Endothelial cell of umbilical vein (primary cell): ENCODE results near the gene GPR17. TPM values are rescaled to one million over a fixed set of nuclear protein-coding genes. Genes with fewer than 3 reads are reported as not detected.

ENCODE experiments used
- BruUV-seq: library from RNA; stranded (reverse); fragments of 400-500 nt; replicated peaks from 2 replicates; lab custom pipeline; 2021; lab: Mats Ljungman, UMichigan
- CTCF ChIA-PET: fragments of 300-600, 350-600 bp; sonication (Branson Sonifier 250); formaldehyde crosslinking; loops from one replicate; lab custom pipeline; 2021; ENCODE audit warnings: antibody characterized with exemption, inconsistent platforms; lab: Charles Lee
- POLR2A ChIA-PET: fragments of 300-600, 350-600 bp; sonication (Branson Sonifier 250); formaldehyde crosslinking; loops from one replicate; lab custom pipeline; 2021; ENCODE audit warnings: antibody characterized with exemption, inconsistent platforms; lab: Charles Lee
- DNase-seq: peaks from one replicate; pipeline ENCODE4 v3.0.0-alpha.2; 2011; ENCODE audit warnings: low read depth, low spot score
- FAIRE-seq: peaks from 2 replicates; lab custom pipeline; 2011; peaks lifted over from hg19 to GRCh38; lab: Jason Lieb, UNC
- H2AFZ ChIP-seq: 2 replicates; pipeline ENCODE4 v1.6.0; 2012; ENCODE audit warnings: low read depth, low read length, control low read depth, inconsistent platforms
- H3K27ac ChIP-seq: 2 replicates; pipeline ENCODE4 v1.5.1; 2011; ENCODE audit warnings: low read depth, mild to moderate bottlenecking, control low read depth, low read length, moderate library complexity; ENCODE audit not compliant: insufficient read depth
- H3K27me3 ChIP-seq, 2 experiments: 2 replicates each; pipeline versions ENCODE4 v1.6.0 to v1.6.1; 2011; ENCODE audit warnings: low read length in 2 of 2, mixed read lengths in 1 of 2; ENCODE audit not compliant: control insufficient read depth in 2 of 2, insufficient read depth in 2 of 2
- H3K36me3 ChIP-seq, 2 experiments: 2 replicates in 1 of 2; 3 replicates in 1 of 2; pipeline ENCODE4 v1.5.1; 2011; ENCODE audit warnings: low read length in 2 of 2, mild to moderate bottlenecking in 1 of 2, moderate library complexity in 1 of 2; ENCODE audit not compliant: control insufficient read depth in 2 of 2, insufficient read depth in 2 of 2; ENCODE audit errors: extremely low read depth in 1 of 2
- H3K4me1 ChIP-seq: 3 replicates; pipeline ENCODE4 v1.5.1; 2011; ENCODE audit warnings: mild to moderate bottlenecking, low read length; ENCODE audit not compliant: control insufficient read depth, insufficient read depth; ENCODE audit errors: extremely low read depth
- H3K4me2 ChIP-seq: 2 replicates; pipeline ENCODE4 v1.6.1; 2011; ENCODE audit warnings: low read length, control low read depth, mixed read lengths; ENCODE audit not compliant: insufficient read depth
- H3K4me3 ChIP-seq, 3 experiments: fragments of 200-600 bp in 1 of 3; sonication (generic), shearing (Covaris generic) in 1 of 3; replicated peaks in 1 of 3; 2 replicates each; pipeline ENCODE4 v1.5.1; 2011 to 2016; ENCODE audit warnings: control low read depth in 3 of 3, low read length in 3 of 3, mild to moderate bottlenecking in 2 of 3, inconsistent platforms in 1 of 3, low read depth in 1 of 3, moderate library complexity in 1 of 3; ENCODE audit not compliant: insufficient read depth in 1 of 3
- H3K79me2 ChIP-seq: 2 replicates; pipeline ENCODE4 v1.6.0; 2012; ENCODE audit warnings: low read length, inconsistent platforms; ENCODE audit not compliant: control insufficient read depth, insufficient read depth
- H3K9ac ChIP-seq: replicated peaks from 2 replicates; pipeline ENCODE3; 2011; ENCODE audit warnings: low read length, control low read depth; ENCODE audit not compliant: insufficient read depth; ENCODE audit errors: extremely low read depth
- H3K9me1 ChIP-seq: replicated peaks from 3 replicates; pipeline ENCODE4 v1.6.0; 2011; ENCODE audit warnings: mild to moderate bottlenecking, low read length; ENCODE audit not compliant: control insufficient read depth, insufficient read depth; ENCODE audit errors: extremely low read depth
- H3K9me3 ChIP-seq: replicated peaks from 2 replicates; pipeline ENCODE4 v1.5.1; 2012; ENCODE audit warnings: low read length, inconsistent platforms; ENCODE audit not compliant: control insufficient read depth, insufficient read depth
- H4K20me1 ChIP-seq: replicated peaks from 2 replicates; pipeline ENCODE3; 2011; ENCODE audit warnings: mild to moderate bottlenecking, low read length; ENCODE audit not compliant: control insufficient read depth, insufficient read depth; ENCODE audit errors: extremely low read depth
- EZH2 ChIP-seq: IDR thresholded peaks from 2 replicates; pipeline ENCODE4 v1.6.1; 2012; ENCODE audit warnings: borderline replicate concordance, low read depth, mild to moderate bottlenecking, moderate library complexity, low read length, inconsistent platforms; ENCODE audit not compliant: severe bottlenecking
- FOS ChIP-seq: IDR thresholded peaks from 2 replicates; pipeline ENCODE4 v1.6.1; 2011; ENCODE audit warnings: mild to moderate bottlenecking, low read length, moderate library complexity, borderline replicate concordance; ENCODE audit not compliant: insufficient read depth
- GATA2 ChIP-seq: IDR thresholded peaks from 2 replicates; pipeline ENCODE4 v1.7.0; 2011; ENCODE audit warnings: low read depth, mild to moderate bottlenecking, moderate library complexity, mixed read lengths, low read length; ENCODE audit not compliant: insufficient read length, insufficient read depth
- JUN ChIP-seq: IDR thresholded peaks from 2 replicates; pipeline ENCODE4 v1.6.1; 2011; ENCODE audit warnings: borderline replicate concordance, low read depth; ENCODE audit not compliant: insufficient read length, insufficient read depth
- MYC ChIP-seq: IDR thresholded peaks from one replicate; pipeline ENCODE4 v1.6.1; 2011; ENCODE audit warnings: mild to moderate bottlenecking, low read depth, low read length
- POLR2A ChIP-seq: IDR thresholded peaks from 2 replicates; pipeline ENCODE4 v1.6.1; 2012; ENCODE audit warnings: low read depth, mild to moderate bottlenecking, control low read depth, low read length
- POLR2AphosphoS5 ChIP-seq: IDR thresholded peaks from 2 replicates; pipeline ENCODE4 v1.6.1; 2012; ENCODE audit warnings: low read depth, mild to moderate bottlenecking, control low read depth, low read length, moderate library complexity; ENCODE audit not compliant: insufficient read depth
- dilution Hi-C: fragments of 300-500 bp; cut with MboI; formaldehyde crosslinking; loops from one replicate; pipeline ENCODE4 v1.15.0; 2019; ENCODE audit warnings: low sequenced_read_pairs; ENCODE audit not compliant: extremely low pct_ligation_motif_present
- intact Hi-C: fragments of 100-400 bp; cut with micrococcal nuclease; formaldehyde crosslinking; loops from one replicate; pipeline ENCODE4 v1.10.0; 2022
- polyA plus RNA-seq, 4 experiments: library from polyadenylated mRNA; depleted of rRNA in 3 of 4; stranded (reverse) in 3 of 4; unstranded in 1 of 4; fragments of >200 nt; gene quantifications; 2 replicates each; pipeline versions ENCODE4 v1.2.1 to v1.2.3, GENCODE V29; 2011 to 2012; ENCODE audit warnings: missing spikeins in 1 of 4
- total RNA-seq: library from RNA; stranded (reverse); gene quantifications from 2 replicates; pipeline ENCODE4 v1.2.3, GENCODE V29; 2021
- TF ChIP-seq, protein P1 (sequence below), 2 donors: IDR thresholded peaks; 1 replicate in 1 of 2; 2 replicates in 1 of 2; pipeline ENCODE4 v1.5.1; 2011; ENCODE audit warnings: low read length in 2 of 2, mild to moderate bottlenecking in 2 of 2, moderate library complexity in 2 of 2, control low read depth in 1 of 2, inconsistent platforms in 1 of 2, low read depth in 1 of 2; ENCODE audit not compliant: insufficient read depth in 1 of 2; ENCODE audit errors: extremely low read depth in 1 of 2
- TF ChIP-seq, protein P2 (sequence below): IDR thresholded peaks from 2 replicates; pipeline ENCODE4 v1.6.1; 2011; ENCODE audit not compliant: insufficient read depth, insufficient read length

The GPR17 gene
- total and polyA plus RNA-seq, 2 donors (not counting 3 experiments of a cell fraction or from before 2014, with no cell fraction given): 0.10 TPM; not detected in 1

DNA sequence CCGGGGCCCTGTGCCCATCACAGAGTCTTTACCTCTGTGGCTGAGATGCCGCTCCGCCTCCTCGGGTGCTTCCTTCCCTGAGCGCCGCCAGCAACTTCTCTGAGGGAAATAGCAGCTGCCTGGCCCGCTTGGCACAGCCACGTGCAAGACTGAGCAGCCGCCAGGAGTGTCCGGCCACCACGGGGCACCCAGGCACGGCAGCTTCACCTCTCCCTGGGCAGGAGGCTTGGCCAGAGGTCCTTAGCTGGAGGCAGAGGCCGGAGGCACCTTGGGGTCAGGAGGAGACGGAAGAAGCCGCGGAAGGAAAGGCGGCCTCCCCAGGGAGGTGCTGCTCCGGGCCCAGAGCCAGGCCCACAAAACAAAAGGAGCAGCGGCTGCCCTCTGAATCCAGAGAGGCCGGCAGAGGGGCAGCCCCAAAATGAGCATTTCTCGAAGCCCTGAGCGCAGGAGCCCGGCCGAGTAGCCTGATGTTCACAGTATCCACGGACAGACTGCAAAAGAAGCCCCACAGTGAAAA, 35.4 kb downstream of the GPR17 start:
- no peak overlapping the region for H3K27ac ChIP-seq
- intact Hi-C loops (no loop called here), dilution Hi-C loops (no loop called here)
- H3K36me3 ChIP-seq: no peaks in the 10 kb centered on the region
- FAIRE-seq: peak; percentile 84
- peak overlapping the region; percentile 83 for H2AFZ ChIP-seq
- H4K20me1 ChIP-seq: no peaks in the 10 kb centered on the region
- BruUV-seq: no TSS peak
- peaks cover 12% of the 10 kb centered on the region for H3K4me1 ChIP-seq
- peak; percentile 47 for DNase-seq
- H3K27me3 ChIP-seq: no peaks in the 10 kb centered on the region
- no peaks in the 10 kb centered on the region for H3K9me1 ChIP-seq
- no peaks in the 10 kb centered on the region for H3K9me3 ChIP-seq
- ChIA-PET CTCF (interaction anchor here (0.6 to 4.7 kb wide), 7 partner anchors 13 to 155 kb away, joined by 3 to 38 read pairs (median 4); no protein-coding TSS in a partner anchor), POLR2A (no interaction called here)
- no peaks in the 10 kb centered on the region for H3K79me2 ChIP-seq
- TF ChIP-seq, protein P1, sequence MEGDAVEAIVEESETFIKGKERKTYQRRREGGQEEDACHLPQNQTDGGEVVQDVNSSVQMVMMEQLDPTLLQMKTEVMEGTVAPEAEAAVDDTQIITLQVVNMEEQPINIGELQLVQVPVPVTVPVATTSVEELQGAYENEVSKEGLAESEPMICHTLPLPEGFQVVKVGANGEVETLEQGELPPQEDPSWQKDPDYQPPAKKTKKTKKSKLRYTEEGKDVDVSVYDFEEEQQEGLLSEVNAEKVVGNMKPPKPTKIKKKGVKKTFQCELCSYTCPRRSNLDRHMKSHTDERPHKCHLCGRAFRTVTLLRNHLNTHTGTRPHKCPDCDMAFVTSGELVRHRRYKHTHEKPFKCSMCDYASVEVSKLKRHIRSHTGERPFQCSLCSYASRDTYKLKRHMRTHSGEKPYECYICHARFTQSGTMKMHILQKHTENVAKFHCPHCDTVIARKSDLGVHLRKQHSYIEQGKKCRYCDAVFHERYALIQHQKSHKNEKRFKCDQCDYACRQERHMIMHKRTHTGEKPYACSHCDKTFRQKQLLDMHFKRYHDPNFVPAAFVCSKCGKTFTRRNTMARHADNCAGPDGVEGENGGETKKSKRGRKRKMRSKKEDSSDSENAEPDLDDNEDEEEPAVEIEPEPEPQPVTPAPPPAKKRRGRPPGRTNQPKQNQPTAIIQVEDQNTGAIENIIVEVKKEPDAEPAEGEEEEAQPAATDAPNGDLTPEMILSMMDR (IDR thresholded peaks at IDR 0.05; ENCODE audit: extremely low read depth in 1 of 2, insufficient read depth in 1 of 2, low read depth in 1 of 2, low read length in 2 of 2): no peak
- no peak for TF ChIP-seq GATA2
- no peak for TF ChIP-seq MYC
- no peak for TF ChIP-seq POLR2A
- no peak for TF ChIP-seq POLR2AphosphoS5
- no peak for TF ChIP-seq FOS
- TF ChIP-seq, protein P2, sequence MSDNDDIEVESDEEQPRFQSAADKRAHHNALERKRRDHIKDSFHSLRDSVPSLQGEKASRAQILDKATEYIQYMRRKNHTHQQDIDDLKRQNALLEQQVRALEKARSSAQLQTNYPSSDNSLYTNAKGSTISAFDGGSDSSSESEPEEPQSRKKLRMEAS: no peak
- no peak for TF ChIP-seq JUN
- no peak for TF ChIP-seq EZH2
- H3K4me2 ChIP-seq: peak overlapping the region; percentile 7
- no peak overlapping the region for H3K9ac ChIP-seq
- H3K4me3 ChIP-seq: no peak overlapping the region
